Measurements from ENCODE around the gene TXNL4A.
A peak's percentile ranks its signal among the peaks of the same experiment; 100 is the strongest.
"Not testable (repeated sequence)": the region's sequence is repeated elsewhere in the genome, so short reads cannot be mapped to it uniquely, and the experiment has no call there.

Gene TXNL4A

GRCh38 chr18:80010551-80010906 lies 22.2 kb upstream of the TXNL4A start:
- H3K27me3 Mint-ChIP-seq (ENCODE audit: low read depth), result no peaks in the 10 kb centered on the region
- H3K27ac Mint-ChIP-seq, result no peak overlapping the region
- DNase-seq (ENCODE audit: low spot score), result no peak
- no peaks in the 10 kb centered on the region for H3K4me1 Mint-ChIP-seq (ENCODE audit: low read depth)
- no peak overlapping the region for H3K4me3 Mint-ChIP-seq
- peaks cover 35% of the 10 kb centered on the region for H3K9me3 Mint-ChIP-seq
- H3K36me3 Mint-ChIP-seq (ENCODE audit: low read depth), result no peaks in the 10 kb centered on the region

GRCh38 chr18:80009661-80010550 lies 21.5 kb upstream of the TXNL4A start:
- DNase-seq (ENCODE audit: low spot score), result no peak
- Mint-ChIP-seq H3K36me3 (ENCODE audit: low read depth) (no peaks in the 10 kb centered on the region), H3K27ac (no peak overlapping the region), H3K27me3 (ENCODE audit: low read depth) (no peaks in the 10 kb centered on the region), H3K4me3 (no peak overlapping the region), H3K4me1 (ENCODE audit: low read depth) (no peaks in the 10 kb centered on the region), H3K9me3 (peaks cover 35% of the 10 kb centered on the region)

GRCh38 chr18:80006724-80007123 lies 18.4 kb upstream of the TXNL4A start:
- no peak overlapping the region for H3K4me3 Mint-ChIP-seq
- H3K27ac Mint-ChIP-seq, result no peak overlapping the region
- no peak for DNase-seq (ENCODE audit: low spot score)
- peaks cover 23% of the 10 kb centered on the region for H3K9me3 Mint-ChIP-seq
- no peaks in the 10 kb centered on the region for H3K4me1 Mint-ChIP-seq (ENCODE audit: low read depth)
- H3K36me3 Mint-ChIP-seq (ENCODE audit: low read depth), result no peaks in the 10 kb centered on the region
- H3K27me3 Mint-ChIP-seq (ENCODE audit: low read depth), result no peaks in the 10 kb centered on the region

GRCh38 chr18:80004600-80005342 lies 16.4 kb upstream of the TXNL4A start:
- no peak overlapping the region for H3K27ac Mint-ChIP-seq
- H3K4me1 Mint-ChIP-seq (ENCODE audit: low read depth), result no peaks in the 10 kb centered on the region
- no peaks in the 10 kb centered on the region for H3K27me3 Mint-ChIP-seq (ENCODE audit: low read depth)
- DNase-seq (ENCODE audit: low spot score), result no peak
- no peak overlapping the region for H3K4me3 Mint-ChIP-seq
- peaks cover 2% of the 10 kb centered on the region for H3K36me3 Mint-ChIP-seq (ENCODE audit: low read depth)
- peaks cover 22% of the 10 kb centered on the region for H3K9me3 Mint-ChIP-seq

- Mint-ChIP-seq H3K9me3 (peaks cover 18% of the 10 kb centered on the region), H3K27ac (no peak overlapping the region), H3K4me3 (no peak overlapping the region), H3K4me1 (ENCODE audit: low read depth) (no peaks in the 10 kb centered on the region), H3K36me3 (ENCODE audit: low read depth) (peaks cover 2% of the 10 kb centered on the region), H3K27me3 (ENCODE audit: low read depth) (no peaks in the 10 kb centered on the region)
- DNase-seq (ENCODE audit: low spot score), result no peak
Measured at GRCh38 chr18:80002468-80002867, 14.1 kb upstream of the TXNL4A start.

GRCh38 chr18:80000877-80001276 lies 12.5 kb upstream of the TXNL4A start:
- Mint-ChIP-seq H3K4me3 (no peak overlapping the region), H3K36me3 (ENCODE audit: low read depth) (peaks cover 2% of the 10 kb centered on the region), H3K27ac (no peak overlapping the region), H3K9me3 (peaks cover 18% of the 10 kb centered on the region), H3K4me1 (ENCODE audit: low read depth) (no peaks in the 10 kb centered on the region), H3K27me3 (ENCODE audit: low read depth) (no peaks in the 10 kb centered on the region)
- DNase-seq (ENCODE audit: low spot score), result no peak

GRCh38 chr18:79999701-80000100 lies 11.3 kb upstream of the TXNL4A start:
- H3K27me3 Mint-ChIP-seq (ENCODE audit: low read depth); DNase-seq (ENCODE audit: low spot score); H3K27ac Mint-ChIP-seq; H3K4me1 Mint-ChIP-seq (ENCODE audit: low read depth); H3K4me3 Mint-ChIP-seq; H3K36me3 Mint-ChIP-seq (ENCODE audit: low read depth): not testable (repeated sequence)
- H3K9me3 Mint-ChIP-seq, result peaks cover 15% of the 10 kb centered on the region

- DNase-seq (ENCODE audit: low spot score), result no peak
- peaks cover 2% of the 10 kb centered on the region for H3K27me3 Mint-ChIP-seq (ENCODE audit: low read depth)
- H3K4me1 Mint-ChIP-seq (ENCODE audit: low read depth), result peaks cover 12% of the 10 kb centered on the region
- peaks cover 9% of the 10 kb centered on the region for H3K36me3 Mint-ChIP-seq (ENCODE audit: low read depth)
- H3K4me3 Mint-ChIP-seq, result no peak overlapping the region
- no peak overlapping the region for H3K27ac Mint-ChIP-seq
- no peaks in the 10 kb centered on the region for H3K9me3 Mint-ChIP-seq
Measured at GRCh38 chr18:79991494-79991893, 3.1 kb upstream of the TXNL4A start.

GRCh38 chr18:79989195-79989497 lies 783 bp upstream of the TXNL4A start:
- no peaks in the 10 kb centered on the region for H3K9me3 Mint-ChIP-seq
- peak overlapping the region; percentile 97 for H3K4me3 Mint-ChIP-seq

GRCh38 chr18:79988071-79988450 lies 302 bp downstream of the TXNL4A start:
- peaks cover 2% of the 10 kb centered on the region for H3K27me3 Mint-ChIP-seq (ENCODE audit: low read depth)
- H3K4me1 Mint-ChIP-seq (ENCODE audit: low read depth), result peaks cover 33% of the 10 kb centered on the region
- H3K9me3 Mint-ChIP-seq, result no peaks in the 10 kb centered on the region
- peak; percentile 64 for DNase-seq (ENCODE audit: low spot score)
- H3K4me3 Mint-ChIP-seq, result peak overlapping the region; percentile 90
- H3K27ac Mint-ChIP-seq, result peak overlapping the region; percentile 88
- peaks cover 20% of the 10 kb centered on the region for H3K36me3 Mint-ChIP-seq (ENCODE audit: low read depth)

More at GRCh38 chr18:79989195-79989497, 783 bp upstream of the TXNL4A start:
- Mint-ChIP-seq H3K27me3 (ENCODE audit: low read depth) (peaks cover 2% of the 10 kb centered on the region), H3K4me1 (ENCODE audit: low read depth) (peaks cover 26% of the 10 kb centered on the region), H3K36me3 (ENCODE audit: low read depth) (peaks cover 18% of the 10 kb centered on the region), H3K27ac (peak overlapping the region; percentile 98)
- no peak for DNase-seq (ENCODE audit: low spot score)

- peaks cover 37% of the 10 kb centered on the region for H3K4me1 Mint-ChIP-seq (ENCODE audit: low read depth)
- peaks cover 22% of the 10 kb centered on the region for H3K36me3 Mint-ChIP-seq (ENCODE audit: low read depth)
- DNase-seq (ENCODE audit: low spot score), result no peak
- H3K27ac Mint-ChIP-seq, result peak overlapping the region; percentile 88
- H3K9me3 Mint-ChIP-seq, result no peaks in the 10 kb centered on the region
- H3K4me3 Mint-ChIP-seq, result peak overlapping the region; percentile 90
- H3K27me3 Mint-ChIP-seq (ENCODE audit: low read depth), result peaks cover 2% of the 10 kb centered on the region
Measured at GRCh38 chr18:79987566-79987965, 797 bp downstream of the TXNL4A start.

GRCh38 chr18:79986726-79987125 lies 1.6 kb downstream of the TXNL4A start:
- peak overlapping the region; percentile 90 for H3K4me3 Mint-ChIP-seq
- H3K36me3 Mint-ChIP-seq (ENCODE audit: low read depth), result peaks cover 28% of the 10 kb centered on the region
- no peaks in the 10 kb centered on the region for H3K9me3 Mint-ChIP-seq
- DNase-seq (ENCODE audit: low spot score), result no peak
- peaks cover 43% of the 10 kb centered on the region for H3K4me1 Mint-ChIP-seq (ENCODE audit: low read depth)
- H3K27ac Mint-ChIP-seq, result peak overlapping the region; percentile 74
- H3K27me3 Mint-ChIP-seq (ENCODE audit: low read depth), result peaks cover 1% of the 10 kb centered on the region

GRCh38 chr18:79985172-79985571 lies 3.2 kb downstream of the TXNL4A start:
- peak overlapping the region; percentile 42 for H3K4me3 Mint-ChIP-seq
- peaks cover 43% of the 10 kb centered on the region for H3K4me1 Mint-ChIP-seq (ENCODE audit: low read depth)
- no peaks in the 10 kb centered on the region for H3K9me3 Mint-ChIP-seq
- no peak overlapping the region for H3K27ac Mint-ChIP-seq
- no peaks in the 10 kb centered on the region for H3K27me3 Mint-ChIP-seq (ENCODE audit: low read depth)
- H3K36me3 Mint-ChIP-seq (ENCODE audit: low read depth), result peaks cover 29% of the 10 kb centered on the region
- DNase-seq (ENCODE audit: low spot score), result no peak

- no peaks in the 10 kb centered on the region for H3K27me3 Mint-ChIP-seq (ENCODE audit: low read depth)
- peak overlapping the region; percentile 22 for H3K4me3 Mint-ChIP-seq
Measured at GRCh38 chr18:79983793-79984192, 4.6 kb downstream of the TXNL4A start.

More at GRCh38 chr18:79983793-79984192, 4.6 kb downstream of the TXNL4A start:
- Mint-ChIP-seq H3K27ac (peak overlapping the region; percentile 49), H3K9me3 (no peaks in the 10 kb centered on the region), H3K4me1 (ENCODE audit: low read depth) (peaks cover 44% of the 10 kb centered on the region), H3K36me3 (ENCODE audit: low read depth) (peaks cover 39% of the 10 kb centered on the region)
- no peak for DNase-seq (ENCODE audit: low spot score)
